GM21360 (cell line): ENCODE measurements around the gene SPATS2.
"Not testable (repeated sequence)": the region's sequence is repeated elsewhere in the genome, so short reads cannot be mapped to it uniquely, and the experiment has no call there.

Experiments
- ATAC-seq: cut with Tn5 transposase; IDR thresholded peaks from one replicate; pipeline ENCODE4 v1.9.1; 2021; ENCODE audit warnings: mild to moderate bottlenecking, moderate library complexity; ENCODE audit not compliant: unreplicated experiment

The SPATS2 gene

GRCh38 chr12:49367381-49368239 lies at the start of gene SPATS2:
SPATS2 (plus strand) TSS chr12:49367462; CDS start chr12:49461013, 93,551 bp downstream.
- peak; percentile 12 for ATAC-seq

GRCh38 chr12:49320411-49321103 lies 46.7 kb upstream of the SPATS2 start:
- not testable (repeated sequence) for ATAC-seq

GRCh38 chr12:49322367-49322707 lies 44.9 kb upstream of the SPATS2 start:
- ATAC-seq: no peak

GRCh38 chr12:49322708-49323523 lies 44.3 kb upstream of the SPATS2 start, which contains the start of gene TROAP:
TROAP (plus strand) TSS chr12:49323255; CDS start chr12:49323609, 354 bp downstream.
- peak; percentile 93 for ATAC-seq

- no peak for ATAC-seq
These were observed 43.7 kb upstream of the SPATS2 start for GRCh38 chr12:49323524-49324097.

- ATAC-seq: no peak
These were observed 41.7 kb upstream of the SPATS2 start for GRCh38 chr12:49325606-49326005.

- no peak for ATAC-seq
These were observed 39.9 kb upstream of the SPATS2 start for GRCh38 chr12:49327368-49327767.

- no peak for ATAC-seq
These were observed 39.4 kb upstream of the SPATS2 start for GRCh38 chr12:49327887-49328286.

- ATAC-seq: no peak
These were observed 38.4 kb upstream of the SPATS2 start for GRCh38 chr12:49328816-49329215.

- ATAC-seq: no peak
These were observed 37.1 kb upstream of the SPATS2 start for GRCh38 chr12:49330032-49330619.

GRCh38 chr12:49330631-49331379 lies 36.5 kb upstream of the SPATS2 start:
- ATAC-seq: no peak

GRCh38 chr12:49331380-49332222 lies 35.7 kb upstream of the SPATS2 start:
- no peak for ATAC-seq

GRCh38 chr12:49332441-49332861 lies 34.8 kb upstream of the SPATS2 start:
- ATAC-seq: no peak

- ATAC-seq: no peak
These were observed 34.3 kb upstream of the SPATS2 start for GRCh38 chr12:49332891-49333371.

GRCh38 chr12:49333778-49334177 lies 33.5 kb upstream of the SPATS2 start:
- not testable (repeated sequence) for ATAC-seq

- ATAC-seq: no peak
These were observed 33.0 kb upstream of the SPATS2 start for GRCh38 chr12:49334226-49334625.

- no peak for ATAC-seq
These were observed 32.6 kb upstream of the SPATS2 start for GRCh38 chr12:49334681-49335080.

GRCh38 chr12:49335118-49335954 lies 31.9 kb upstream of the SPATS2 start:
- no peak for ATAC-seq
